Activated CD4-positive, alpha-beta T cell treated with anti-CD3 and anti-CD28 coated beads for 36 hours (primary cell): Measurements from ENCODE around the gene TTLL10. TPM values are rescaled to one million over a fixed set of nuclear protein-coding genes. Genes with fewer than 3 reads are reported as not detected.

Source experiments
- ATAC-seq: fragments of 200-7000 bp; cut with Tn5 transposase; one replicate; pipeline ENCODE4 v1.10.0; 2021; ENCODE audit warnings: mild to moderate bottlenecking, moderate library complexity
- CTCF ChIA-PET: fragments of 350-600 bp; sonication (Branson Sonifier 250); formaldehyde crosslinking; loops from one replicate; lab custom pipeline; 2021; ENCODE audit warnings: antibody characterized with exemption; lab: Charles Lee
- POLR2A ChIA-PET: fragments of 350-600 bp; sonication (Branson Sonifier 250); formaldehyde crosslinking; loops from one replicate; lab custom pipeline; 2021; ENCODE audit warnings: antibody characterized with exemption, inconsistent platforms; lab: Charles Lee
- DNase-seq: peaks from one replicate; pipeline ENCODE4 v3.0.0-alpha.2; 2020
- H3K27ac Mint-ChIP-seq: one replicate; pipeline ENCODE4 v1.8.0; 2021; ENCODE audit warnings: mixed read lengths
- H3K27me3 Mint-ChIP-seq: one replicate; pipeline ENCODE4 v1.8.0; 2021; ENCODE audit warnings: mixed read lengths
- H3K36me3 Mint-ChIP-seq: one replicate; pipeline ENCODE4 v1.8.0; 2021; ENCODE audit warnings: low read depth, mixed read lengths
- H3K4me1 Mint-ChIP-seq: one replicate; pipeline ENCODE4 v1.8.0; 2021; ENCODE audit warnings: mixed read lengths
- H3K4me3 Mint-ChIP-seq: one replicate; pipeline ENCODE4 v1.8.0; 2021; ENCODE audit warnings: mild to moderate bottlenecking, moderate library complexity, mixed read lengths
- H3K9me3 Mint-ChIP-seq: one replicate; pipeline ENCODE4 v1.8.0; 2021; ENCODE audit warnings: low read depth, mixed read lengths
- intact Hi-C, 2 experiments: fragments of 100-400 bp; cut with DNase I in 1 of 2; cut with micrococcal nuclease in 1 of 2; formaldehyde crosslinking; loops; one replicate each; pipeline versions ENCODE4 v1.14.2 to v1.15.1; 2022 to 2024; cut with DNase I, micrococcal nuclease
- total RNA-seq, 2 experiments: library from RNA; stranded (reverse); gene quantifications; one replicate each; pipeline ENCODE4 v1.2.3, GENCODE V29; 2021

TTLL10 gene
- total RNA-seq, 2 experiments from 2014 or later: not detected

DNA sequence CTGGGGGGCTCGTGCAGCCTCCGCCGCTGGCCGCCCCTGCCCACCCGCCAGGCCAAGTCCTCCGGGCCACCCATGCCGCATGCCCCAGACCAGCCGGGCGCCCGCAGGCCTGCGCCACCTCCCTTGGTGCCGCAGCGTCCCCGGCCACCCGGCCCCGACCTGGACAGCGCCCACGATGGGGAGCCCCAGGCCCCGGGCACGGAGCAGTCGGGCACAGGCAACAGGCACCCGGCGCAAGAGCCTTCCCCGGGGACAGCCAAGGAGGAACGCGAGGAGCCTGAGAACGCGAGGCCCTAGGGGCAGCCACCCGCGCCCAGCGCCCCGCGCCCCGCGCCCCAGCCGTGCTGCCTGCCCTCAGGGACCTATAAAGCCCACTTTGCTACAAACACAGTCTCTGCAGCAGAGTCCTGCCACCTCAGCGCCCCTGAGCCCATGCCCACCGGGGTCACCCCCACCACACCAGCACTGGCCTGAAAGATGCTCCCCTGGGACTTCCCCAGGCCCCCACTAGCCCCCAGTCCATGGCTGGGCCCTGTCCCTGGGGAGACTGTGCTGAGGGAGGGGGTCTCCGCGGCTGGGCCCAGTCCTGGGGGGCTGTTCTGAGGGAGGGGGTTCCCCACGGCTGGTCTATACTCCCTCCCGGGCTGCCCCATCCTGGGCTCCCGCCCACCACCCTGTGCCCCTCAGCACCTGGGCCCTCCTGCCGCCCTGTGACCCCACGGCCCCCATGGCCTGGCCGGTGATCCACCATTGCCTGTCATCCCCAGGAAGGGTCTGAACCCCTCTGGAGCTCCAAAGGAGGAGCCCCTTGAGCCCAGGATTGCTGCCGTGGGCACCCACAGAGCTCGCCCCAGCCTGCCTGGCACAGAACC, 24.1 kb downstream of the TTLL10 start:
- Mint-ChIP-seq H3K27me3 (no peaks in the 10 kb centered on the region), H3K36me3 (peaks cover 2% of the 10 kb centered on the region), H3K9me3 (peaks cover 10% of the 10 kb centered on the region), H3K4me3 (no peak overlapping the region), H3K4me1 (peaks cover 14% of the 10 kb centered on the region), H3K27ac (no peak overlapping the region)
- ChIA-PET POLR2A (no interaction called here), CTCF (no interaction called here)
- ATAC-seq (no peak), DNase-seq (no peak)
- intact Hi-C loops: no loop called here

DNA sequence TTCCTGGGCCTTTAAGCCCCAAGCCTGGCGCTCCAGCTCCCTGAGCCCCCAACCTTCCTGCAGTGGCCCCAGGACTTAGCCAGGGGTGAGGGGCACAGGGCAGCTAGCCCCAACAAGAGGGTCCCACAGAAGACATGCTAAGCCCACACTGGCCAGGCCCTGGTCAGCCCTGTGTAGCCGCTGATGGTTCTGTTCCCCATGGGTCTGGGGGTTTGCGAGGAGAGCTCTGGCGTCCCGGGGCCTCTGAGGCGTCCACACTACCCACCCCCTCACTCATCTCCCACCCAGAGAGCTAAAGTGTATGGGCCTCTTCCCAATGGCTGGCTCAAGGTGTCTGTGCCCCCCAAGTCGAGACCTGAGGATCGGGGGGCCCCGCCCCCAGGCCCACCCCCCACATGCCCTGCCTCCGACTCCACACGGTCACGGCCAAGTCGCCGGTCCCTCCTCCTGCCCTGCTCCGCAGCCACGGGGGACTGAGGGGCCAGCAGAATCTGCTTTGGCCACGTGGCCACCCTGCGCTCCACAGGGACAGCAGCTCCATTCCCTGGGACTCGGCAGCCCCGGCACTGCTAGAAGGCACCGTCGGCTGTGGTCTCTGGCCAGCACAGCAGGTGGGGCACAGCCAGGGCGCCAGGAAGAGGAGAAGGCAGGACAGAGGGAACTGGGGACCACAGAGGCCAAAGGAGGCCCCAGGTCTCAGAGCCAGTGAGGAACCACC, 24.9 kb downstream of the TTLL10 start:
- no peak overlapping the region for H3K27ac Mint-ChIP-seq
- no peaks in the 10 kb centered on the region for H3K27me3 Mint-ChIP-seq
- CTCF ChIA-PET: no interaction called here
- POLR2A ChIA-PET: no interaction called here
- peaks cover 2% of the 10 kb centered on the region for H3K36me3 Mint-ChIP-seq
- ATAC-seq (no peak), DNase-seq (no peak)
- peaks cover 14% of the 10 kb centered on the region for H3K4me1 Mint-ChIP-seq
- intact Hi-C loops: no loop called here
- no peak overlapping the region for H3K4me3 Mint-ChIP-seq
- peaks cover 10% of the 10 kb centered on the region for H3K9me3 Mint-ChIP-seq

DNA sequence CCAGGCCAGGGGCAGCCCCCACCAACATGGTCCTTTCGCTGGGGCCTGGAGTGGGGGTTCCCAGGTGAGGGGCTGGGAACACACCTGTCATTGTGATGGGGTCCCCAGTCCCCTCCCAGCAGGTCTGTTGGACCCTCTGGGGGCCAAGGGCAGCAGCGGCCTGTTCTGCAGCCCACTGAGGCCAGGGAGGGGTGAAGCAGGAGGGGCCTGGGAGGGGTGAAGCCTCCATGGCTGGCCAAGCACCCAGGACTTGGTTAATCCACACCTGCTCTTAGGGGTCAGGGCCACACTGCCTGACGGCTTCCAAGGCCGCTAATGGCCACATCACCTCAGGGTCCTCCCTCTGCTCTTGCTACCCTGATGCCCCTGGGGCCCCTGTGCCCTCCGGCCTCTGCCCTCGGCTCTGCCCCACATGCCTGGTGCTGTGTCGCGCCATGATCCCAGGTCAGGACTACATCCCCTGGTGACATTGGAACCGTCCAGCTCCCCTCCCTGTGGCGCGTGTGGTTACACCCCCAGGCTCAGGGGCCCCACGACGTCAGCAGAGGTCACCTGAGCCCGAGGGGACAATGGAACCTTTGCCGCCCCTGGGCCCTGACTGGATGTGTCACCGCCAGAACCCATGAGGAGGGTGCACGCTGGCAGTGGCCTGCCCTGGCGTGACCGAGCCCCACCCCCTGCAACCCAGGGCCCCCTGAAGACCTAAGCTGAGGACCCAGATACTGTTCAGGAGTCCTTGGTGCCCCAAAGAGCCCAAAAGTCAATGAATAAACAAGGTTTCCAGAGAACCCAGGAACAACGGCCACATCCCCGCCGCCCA, 25.7 kb downstream of the TTLL10 start:
- Mint-ChIP-seq H3K4me1 (peaks cover 14% of the 10 kb centered on the region), H3K4me3 (peak overlapping the region; percentile 69), H3K36me3 (peaks cover 4% of the 10 kb centered on the region), H3K27me3 (no peaks in the 10 kb centered on the region), H3K9me3 (peaks cover 7% of the 10 kb centered on the region), H3K27ac (peak overlapping the region; percentile 55)
- CTCF ChIA-PET: no interaction called here
- POLR2A ChIA-PET: no interaction called here
- no peak for ATAC-seq
- intact Hi-C loops: no loop called here
- DNase-seq: peak; percentile 13

DNA sequence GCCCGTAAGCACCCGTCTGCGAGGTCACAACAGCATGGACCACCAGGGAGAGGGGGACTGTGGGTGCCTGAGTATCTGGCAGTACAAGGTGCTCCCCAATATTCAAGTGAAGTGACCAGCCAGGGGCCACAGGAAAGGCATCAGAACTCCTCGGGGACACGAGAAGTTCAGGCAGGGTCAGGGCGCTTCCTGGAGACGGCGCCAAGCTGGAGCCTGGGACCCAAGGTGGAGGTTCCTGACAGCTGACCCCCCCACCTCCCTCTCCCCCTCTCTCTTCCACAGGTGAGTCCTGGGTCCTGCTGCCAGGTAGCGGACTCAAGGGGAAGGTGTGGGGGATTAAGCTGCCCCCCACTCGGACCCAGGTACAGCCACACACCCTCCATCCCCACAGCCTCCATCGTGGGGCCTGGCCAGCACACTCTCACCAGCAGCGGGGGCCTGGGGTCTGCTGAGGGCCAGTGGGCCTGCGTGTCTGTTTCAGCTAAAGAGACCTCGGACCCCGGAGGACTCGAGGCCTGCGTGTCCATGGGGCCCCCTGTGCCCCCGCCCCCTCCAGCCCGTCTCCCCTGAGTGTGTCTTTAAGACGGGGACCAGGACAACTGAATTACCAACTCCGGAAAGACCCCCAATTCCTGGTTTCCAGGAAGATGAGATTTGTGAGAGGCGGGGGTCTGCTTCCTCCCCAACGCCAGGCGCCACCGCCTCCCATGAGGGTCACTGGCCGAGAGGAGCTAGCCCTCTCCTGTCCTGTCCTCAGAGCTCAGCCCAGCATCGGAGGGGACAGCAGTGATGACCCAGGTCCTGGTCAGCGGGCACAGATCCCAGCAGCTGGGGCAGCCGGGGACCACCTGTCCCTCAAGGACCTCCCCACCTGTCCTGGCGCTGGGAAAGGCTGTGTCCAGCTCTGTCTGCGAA, 26.5 kb downstream of the TTLL10 start:
- Mint-ChIP-seq H3K4me1 (peaks cover 13% of the 10 kb centered on the region), H3K9me3 (peaks cover under 1% of the 10 kb centered on the region), H3K4me3 (peak overlapping the region; percentile 69), H3K27me3 (no peaks in the 10 kb centered on the region), H3K36me3 (peaks cover 3% of the 10 kb centered on the region), H3K27ac (peak overlapping the region; percentile 85)
- POLR2A ChIA-PET: no interaction called here
- CTCF ChIA-PET: interaction anchor here (0.7 kb wide), 1 partner anchor 29 kb away, joined by 3 read pairs; no protein-coding TSS in a partner anchor
- peak; percentile 29 for DNase-seq
- intact Hi-C loops: loop anchor here in 1 of 2 experiments (2.0 kb wide), 3 partner anchors 43 to 181 kb away; partner anchors contain the start of gene UBE2J2
- ATAC-seq: no peak

DNA sequence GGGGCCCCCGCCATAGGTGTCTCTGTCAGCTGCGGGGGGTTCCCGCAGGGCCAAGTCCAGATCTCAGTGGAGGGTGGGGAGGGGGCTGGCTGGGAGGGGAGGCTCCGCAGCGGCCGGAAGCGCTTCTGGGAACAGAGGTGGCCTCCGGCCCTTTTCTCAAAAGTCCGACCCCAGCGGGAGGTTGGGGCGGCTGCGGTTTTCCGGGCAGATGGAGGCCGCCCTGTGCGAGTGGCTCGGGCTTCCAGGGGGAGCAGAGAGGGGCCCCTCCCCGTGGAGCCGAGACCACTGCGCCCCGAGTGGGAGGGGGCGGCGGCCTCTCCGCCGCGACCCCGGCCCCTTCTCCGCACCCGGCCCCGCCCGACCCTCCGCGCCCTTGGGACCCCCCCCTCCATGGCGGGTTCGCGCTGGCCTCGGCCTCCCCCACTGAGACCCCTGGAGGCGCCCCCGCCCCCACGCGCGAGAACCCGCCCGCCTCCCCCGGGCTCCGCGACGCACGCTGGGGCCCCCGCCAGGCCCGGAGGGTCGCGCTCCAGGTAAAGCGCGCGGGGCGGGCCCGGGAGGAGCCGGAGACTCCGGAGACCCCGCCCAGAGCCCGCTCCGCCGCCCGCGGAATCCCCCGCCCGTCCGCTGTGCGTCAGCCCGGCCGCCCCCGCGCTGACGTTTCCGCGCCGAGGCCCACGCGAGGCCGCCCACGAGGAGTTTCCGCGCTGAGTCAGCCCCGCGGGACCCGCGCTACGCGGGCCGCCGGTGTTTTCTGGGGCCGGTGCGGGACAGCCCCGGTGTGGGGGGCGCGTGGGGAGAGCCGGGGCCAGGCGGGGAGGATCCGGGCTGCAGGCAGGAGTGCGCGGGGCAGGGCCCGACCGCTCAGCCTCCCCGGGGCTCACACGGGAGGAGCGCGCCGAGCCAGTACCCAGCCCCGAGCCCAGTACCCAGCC, 27.5 kb downstream of the TTLL10 start:
- no peaks in the 10 kb centered on the region for H3K27me3 Mint-ChIP-seq
- H3K4me3 Mint-ChIP-seq: peak overlapping the region; percentile 69
- ChIA-PET CTCF (no interaction called here), POLR2A (no interaction called here)
- DNase-seq: peak; percentile 94
- H3K4me1 Mint-ChIP-seq: peaks cover 12% of the 10 kb centered on the region
- peak; percentile 78 for ATAC-seq
- intact Hi-C loops: loop anchor here in 1 of 2 experiments (1.0 to 2.0 kb wide), 9 partner anchors 16 to 270 kb away; partner anchors contain the start of genes ATAD3B, B3GALT6, C1orf159 and PUSL1
- H3K9me3 Mint-ChIP-seq: no peaks in the 10 kb centered on the region
- peak overlapping the region; percentile 85 for H3K27ac Mint-ChIP-seq
- peaks cover 6% of the 10 kb centered on the region for H3K36me3 Mint-ChIP-seq

DNA sequence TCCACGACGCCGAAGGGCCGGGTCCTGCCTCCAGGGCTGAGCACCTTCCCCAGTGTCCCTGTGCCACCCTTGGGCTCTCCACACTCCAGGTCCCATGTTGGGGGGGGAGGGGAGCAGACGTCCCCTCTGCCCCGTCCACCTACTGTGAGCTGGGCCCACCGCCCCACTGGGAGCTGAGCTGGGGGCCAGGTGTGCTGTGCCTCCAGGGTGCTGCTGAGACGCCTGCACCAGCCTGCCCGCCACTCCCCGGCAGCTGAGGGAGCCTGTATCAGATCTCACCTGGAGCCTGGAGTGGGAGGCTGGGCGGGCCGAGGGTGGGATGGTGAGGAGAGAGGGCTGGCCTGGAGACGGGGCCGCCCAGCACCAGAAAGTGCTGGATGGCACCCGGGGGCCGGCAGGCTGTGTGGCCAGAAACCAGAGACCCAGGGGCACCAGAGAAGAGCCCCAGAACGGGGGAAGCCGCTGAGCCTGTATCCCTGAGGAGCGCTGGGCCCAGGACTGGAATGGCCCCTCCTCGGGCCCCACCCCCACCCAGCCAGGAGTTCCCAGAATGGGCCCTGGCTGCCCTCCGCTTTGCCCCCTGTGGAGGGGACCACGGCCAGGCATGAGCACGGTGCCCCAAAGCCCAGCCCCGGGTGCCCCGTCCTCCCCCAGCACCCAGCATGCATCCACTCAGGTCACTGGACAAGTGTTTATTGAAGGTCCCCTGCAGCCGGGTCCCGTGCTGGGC, 29.3 kb downstream of the TTLL10 start:
- intact Hi-C loops: no loop called here
- CTCF ChIA-PET: no interaction called here
- Mint-ChIP-seq H3K27ac (no peak overlapping the region), H3K4me1 (peaks cover 19% of the 10 kb centered on the region), H3K36me3 (peaks cover 6% of the 10 kb centered on the region), H3K4me3 (no peak overlapping the region), H3K27me3 (no peaks in the 10 kb centered on the region), H3K9me3 (no peaks in the 10 kb centered on the region)
- ATAC-seq (no peak), DNase-seq (no peak)
- POLR2A ChIA-PET: no interaction called here

DNA sequence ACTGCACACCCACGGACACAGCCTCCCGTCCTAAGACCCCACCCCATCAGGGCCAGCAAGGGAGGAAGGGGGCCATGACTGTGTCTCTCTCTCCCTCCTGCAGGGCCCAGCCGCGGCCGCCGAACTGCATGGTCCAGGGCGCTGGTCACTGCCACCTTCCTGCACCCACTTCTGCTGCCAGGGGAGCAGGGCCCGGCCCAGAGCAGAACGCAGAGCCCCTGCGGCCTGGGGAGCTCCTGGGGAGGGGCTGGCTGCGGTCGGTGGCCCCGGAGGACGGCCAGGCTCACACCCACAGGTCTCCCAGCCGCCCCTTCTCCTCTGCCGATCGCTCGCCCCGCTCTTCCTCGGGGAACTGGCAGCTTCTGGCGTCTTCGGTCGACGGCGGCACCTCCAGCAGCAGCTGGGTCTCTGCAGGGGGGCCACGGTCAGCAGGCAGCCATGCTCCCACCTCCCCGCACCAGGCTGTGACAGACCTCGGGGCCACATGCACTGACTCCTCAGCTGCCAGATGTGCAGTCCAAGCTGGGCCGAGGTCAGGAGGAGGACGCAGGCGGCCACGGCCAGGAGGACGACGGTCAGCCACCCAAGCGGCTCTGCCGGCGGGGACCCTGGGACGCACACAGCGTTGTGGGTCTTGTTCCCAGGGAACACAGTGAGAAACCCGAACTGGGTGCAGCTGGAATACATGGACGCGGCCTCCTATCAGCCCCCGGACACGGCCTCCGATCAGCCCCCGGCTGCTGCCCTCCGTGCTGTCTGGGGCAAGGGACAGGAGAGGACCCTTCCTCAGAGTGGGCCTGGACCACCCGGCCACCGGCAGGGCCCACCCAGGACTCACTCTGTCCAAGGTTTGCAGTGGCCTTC, 30.1 kb downstream of the TTLL10 start:
- no peaks in the 10 kb centered on the region for H3K9me3 Mint-ChIP-seq
- H3K4me3 Mint-ChIP-seq: peak overlapping the region; percentile 77
- peaks cover 26% of the 10 kb centered on the region for H3K4me1 Mint-ChIP-seq
- H3K36me3 Mint-ChIP-seq: peaks cover 6% of the 10 kb centered on the region
- ATAC-seq (no peak), DNase-seq (peak; percentile 22)
- no peaks in the 10 kb centered on the region for H3K27me3 Mint-ChIP-seq
- ChIA-PET POLR2A (interaction anchor here (1.1 kb wide), 1 partner anchor 73 kb away, joined by 3 read pairs; no protein-coding TSS in a partner anchor), CTCF (interaction anchor here (0.7 kb wide), 1 partner anchor 12 kb away, joined by 3 read pairs; no protein-coding TSS in a partner anchor)
- intact Hi-C loops: no loop called here
- no peak overlapping the region for H3K27ac Mint-ChIP-seq

DNA sequence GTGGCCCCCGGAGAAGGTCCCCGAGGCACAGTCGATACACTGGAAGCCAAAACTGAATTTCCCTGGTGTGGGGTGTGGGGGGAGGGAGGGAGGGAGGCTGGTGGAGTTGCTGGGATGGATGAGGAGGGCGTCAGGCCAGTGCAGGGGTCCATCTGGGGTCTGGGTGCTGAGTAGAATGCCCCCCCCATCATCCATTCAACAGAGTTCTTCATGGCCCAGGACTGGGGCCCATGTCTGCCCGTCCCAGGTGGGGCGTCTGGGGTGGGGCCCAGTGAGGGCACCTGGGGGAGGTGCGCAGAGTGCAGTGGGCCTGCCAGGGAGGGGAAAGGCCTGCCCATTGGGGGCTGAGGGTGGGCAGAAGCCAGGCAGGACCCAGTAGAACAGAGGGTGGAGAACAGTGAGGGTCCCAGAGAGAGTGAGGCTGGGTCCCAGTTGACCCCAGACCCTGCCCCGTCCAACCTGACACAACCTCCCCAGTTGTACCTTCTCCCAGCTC, 30.8 kb downstream of the TTLL10 start:
- DNase-seq (peak; percentile 11), ATAC-seq (no peak)
- Mint-ChIP-seq H3K27ac (peak overlapping the region; percentile 31), H3K4me3 (peak overlapping the region; percentile 77), H3K27me3 (no peaks in the 10 kb centered on the region), H3K9me3 (no peaks in the 10 kb centered on the region), H3K4me1 (peaks cover 30% of the 10 kb centered on the region), H3K36me3 (peaks cover 7% of the 10 kb centered on the region)
- intact Hi-C loops: no loop called here
- ChIA-PET CTCF (interaction anchor here (1.8 kb wide), 1 partner anchor 82 kb away, joined by 9 read pairs; no protein-coding TSS in a partner anchor), POLR2A (interaction anchor here (1.1 kb wide), 1 partner anchor 73 kb away, joined by 3 read pairs; no protein-coding TSS in a partner anchor)
